IMR-90 (cell line): ENCODE data around the gene LDLRAD4. TPM values are rescaled to one million over a fixed set of nuclear protein-coding genes. Genes with fewer than 3 reads are reported as not detected.

ENCODE experiments used
- ATAC-seq: fragments of 200-7000 bp; cut with Tn5 transposase; 2 replicates; pipeline ENCODE4 v1.9.1; 2020; ENCODE audit warnings: low read depth, mild to moderate bottlenecking, moderate library complexity
- BruUV-seq: library from RNA; stranded (reverse); fragments of 400-500 nt; replicated peaks from 2 replicates; lab custom pipeline; 2021; lab: Mats Ljungman, UMichigan
- CTCF ChIA-PET: fragments of 300-600 bp; formaldehyde crosslinking; extraction: SDS; loops from one replicate; lab custom pipeline; 2021; ENCODE audit warnings: antibody characterized with exemption; lab: Yijun Ruan, JAX
- POLR2A ChIA-PET: fragments of 300-600 bp; sonication (Branson Sonifier 250); formaldehyde crosslinking; loops from one replicate; lab custom pipeline; 2022; ENCODE audit warnings: antibody characterized with exemption; ENCODE audit not compliant: unreplicated experiment; lab: Charles Lee
- DNase-seq: peaks from one replicate; pipeline ENCODE4 v3.0.0; 2013
- H2AFZ ChIP-seq: replicated peaks from 2 replicates; pipeline ENCODE3; 2013; ENCODE audit warnings: low read length, mild to moderate bottlenecking; ENCODE audit not compliant: poor library complexity
- H2AK5ac ChIP-seq: 2 replicates; pipeline ENCODE4 v1.6.1; 2013; ENCODE audit warnings: low read depth, low read length, inconsistent platforms
- H2AK9ac ChIP-seq: replicated peaks from 2 replicates; pipeline ENCODE3; 2013; ENCODE audit warnings: mild to moderate bottlenecking, low read depth, low read length, moderate library complexity; ENCODE audit not compliant: poor library complexity
- H2BK120ac ChIP-seq: 2 replicates; pipeline ENCODE4 v1.6.1; 2013; ENCODE audit warnings: low read depth, low read length, inconsistent platforms
- H2BK15ac ChIP-seq: 3 replicates; pipeline ENCODE4 v1.6.1; 2013; ENCODE audit warnings: low read depth, low read length, inconsistent platforms
- H2BK20ac ChIP-seq: 2 replicates; pipeline ENCODE4 v1.6.1; 2013; ENCODE audit warnings: low read depth, mild to moderate bottlenecking, inconsistent platforms, low read length, moderate library complexity
- H2BK5ac ChIP-seq: 2 replicates; pipeline ENCODE4 v1.6.1; 2013; ENCODE audit warnings: mild to moderate bottlenecking, low read depth, low read length, inconsistent platforms; ENCODE audit not compliant: poor library complexity, severe bottlenecking
- H3K14ac ChIP-seq: replicated peaks from 2 replicates; pipeline ENCODE4 v1.6.1; 2013; ENCODE audit warnings: low read depth, low read length, inconsistent platforms
- H3K18ac ChIP-seq: 2 replicates; pipeline ENCODE4 v1.6.1; 2013; ENCODE audit warnings: low read depth, low read length, control low read depth
- H3K23ac ChIP-seq: 2 replicates; pipeline ENCODE4 v1.6.1; 2013; ENCODE audit warnings: low read depth, low read length, inconsistent platforms
- H3K27ac ChIP-seq: 2 replicates; pipeline ENCODE4 v1.5.1; 2013; ENCODE audit warnings: mild to moderate bottlenecking, control low read depth, low read length; ENCODE audit not compliant: insufficient read depth
- H3K27me3 ChIP-seq: 2 replicates; pipeline ENCODE4 v1.6.1; 2013; ENCODE audit warnings: low read length; ENCODE audit not compliant: control insufficient read depth, insufficient read depth
- H3K36me3 ChIP-seq: 2 replicates; pipeline ENCODE4 v1.6.1; 2013; ENCODE audit warnings: low read length, mixed read lengths; ENCODE audit not compliant: control insufficient read depth, insufficient read depth
- H3K4ac ChIP-seq: 2 replicates; pipeline ENCODE4 v1.6.1; 2013; ENCODE audit warnings: low read depth, low read length, inconsistent platforms
- H3K4me1 ChIP-seq: 2 replicates; pipeline ENCODE4 v1.6.1; 2013; ENCODE audit warnings: low read length, mixed read lengths; ENCODE audit not compliant: control insufficient read depth, insufficient read depth
- H3K4me2 ChIP-seq: 2 replicates; pipeline ENCODE4 v1.6.1; 2013; ENCODE audit warnings: low read depth, mild to moderate bottlenecking, control low read depth, low read length, moderate library complexity
- H3K4me3 ChIP-seq: 2 replicates; pipeline ENCODE4 v1.5.1; 2013; ENCODE audit warnings: low read depth, mild to moderate bottlenecking, control low read depth, low read length, moderate library complexity; ENCODE audit not compliant: insufficient read depth
- H3K56ac ChIP-seq: 2 replicates; pipeline ENCODE4 v1.6.1; 2013; ENCODE audit warnings: low read length, inconsistent platforms; ENCODE audit not compliant: insufficient read depth; ENCODE audit errors: extremely low read depth
- H3K79me1 ChIP-seq, 2 experiments: 2 replicates each; pipeline ENCODE4 v1.6.1; 2013; ENCODE audit warnings: low read length in 2 of 2, inconsistent platforms in 1 of 2, low read depth in 1 of 2
- H3K9ac ChIP-seq: 2 replicates; pipeline ENCODE4 v1.6.1; 2013; ENCODE audit warnings: low read depth, low read length, control low read depth
- H3K9me1 ChIP-seq: 2 replicates; pipeline ENCODE4 v1.6.1; 2013; ENCODE audit warnings: low read length, inconsistent platforms; ENCODE audit not compliant: insufficient read depth
- H3K9me3 ChIP-seq: 2 replicates; pipeline ENCODE4 v1.6.1; 2013; ENCODE audit warnings: low read length; ENCODE audit not compliant: control insufficient read depth, insufficient read depth
- H4K20me1 ChIP-seq: 2 replicates; pipeline ENCODE4 v1.6.1; 2013; ENCODE audit warnings: low read length, inconsistent platforms; ENCODE audit not compliant: insufficient read depth
- H4K5ac ChIP-seq: 2 replicates; pipeline ENCODE4 v1.6.1; 2013; ENCODE audit warnings: mild to moderate bottlenecking, low read depth, low read length, control low read depth
- H4K8ac ChIP-seq, 2 experiments: 2 replicates each; pipeline ENCODE4 v1.6.1; 2013; ENCODE audit warnings: low read depth in 2 of 2, low read length in 2 of 2, control low read depth in 1 of 2, inconsistent platforms in 1 of 2
- H4K91ac ChIP-seq: 2 replicates; pipeline ENCODE4 v1.6.1; 2013; ENCODE audit warnings: low read depth, low read length, inconsistent platforms; ENCODE audit not compliant: insufficient read depth
- CEBPB ChIP-seq: IDR thresholded peaks from 2 replicates; pipeline ENCODE4 v1.6.1; 2012; ENCODE audit warnings: low read depth, low read length, improper control_type of control experiment
- CHD1 ChIP-seq: IDR thresholded peaks from 2 replicates; pipeline ENCODE4 v1.6.1; 2012; ENCODE audit warnings: low read depth, low read length, improper control_type of control experiment
- FOS ChIP-seq: fragments of 150-350 bp; IDR thresholded peaks from 2 replicates; pipeline ENCODE4 v1.6.1; 2016; ENCODE audit warnings: low read depth, low read length
- MAZ ChIP-seq: IDR thresholded peaks from 2 replicates; pipeline ENCODE4 v1.6.1; 2012; ENCODE audit warnings: low read depth, mild to moderate bottlenecking, low read length, improper control_type of control experiment, moderate library complexity, borderline replicate concordance
- MXI1 ChIP-seq: IDR thresholded peaks from 2 replicates; pipeline ENCODE4 v1.6.1; 2012; ENCODE audit warnings: low read depth, mild to moderate bottlenecking, low read length, moderate library complexity, borderline replicate concordance
- NFE2L2 ChIP-seq: fragments of 150-350 bp; IDR thresholded peaks from 2 replicates; pipeline ENCODE4 v1.6.1; 2016; ENCODE audit warnings: low read depth, mild to moderate bottlenecking, low read length
- POLR2A ChIP-seq: IDR thresholded peaks from 2 replicates; pipeline ENCODE4 v1.6.1; 2012; ENCODE audit warnings: mild to moderate bottlenecking, low read depth, low read length
- RAD21 ChIP-seq: IDR thresholded peaks from 2 replicates; pipeline ENCODE4 v1.6.1; 2012; ENCODE audit warnings: low read length, improper control_type of control experiment
- RCOR1 ChIP-seq: IDR thresholded peaks from 2 replicates; pipeline ENCODE4 v1.6.1; 2012; ENCODE audit warnings: mild to moderate bottlenecking, low read length, improper control_type of control experiment; ENCODE audit not compliant: insufficient replicate concordance
- RFX5 ChIP-seq: IDR thresholded peaks from 2 replicates; pipeline ENCODE4 v1.8.0; 2012; ENCODE audit warnings: low read depth, mild to moderate bottlenecking, low read length, moderate library complexity
- SMC3 ChIP-seq: fragments of 150-350 bp; IDR thresholded peaks from 2 replicates; pipeline ENCODE4 v1.6.1; 2016; ENCODE audit warnings: low read depth, mild to moderate bottlenecking, antibody characterized with exemption, low read length, moderate library complexity
- WGBS, 2 experiments: methylation state at CpG; one replicate each; pipeline versions ENCODE4 v1.1.5 to v1.1.7; 2013; ENCODE audit warnings: missing lambda C conversion rate in 2 of 2; ENCODE audit not compliant: insufficient read length in 1 of 2; ENCODE audit errors: extremely low coverage in 2 of 2; 5-methylcytosine and 5-hydroxymethylcytosine counted together
- dilution Hi-C: fragments of 300-500 bp; cut with HindIII; formaldehyde crosslinking; loops from one replicate; pipeline ENCODE4 v1.14.3; 2018; ENCODE audit warnings: low sequenced_read_pairs; ENCODE audit not compliant: unreplicated experiment
- in situ Hi-C: fragments of 300-500 bp; cut with MboI; formaldehyde crosslinking; loops from 3 replicates; pipeline ENCODE4 v1.14.3; 2019; ENCODE audit warnings: low sequenced_read_pairs, inconsistent platforms, mixed read lengths
- intact Hi-C: fragments of 100-400 bp; cut with micrococcal nuclease; formaldehyde crosslinking; loops from 2 replicates; pipeline ENCODE4 v1.10.0; 2022
- polyA plus RNA-seq, 3 experiments: library from polyadenylated mRNA; depleted of rRNA; stranded (reverse); fragments of >200 nt; gene quantifications; 2 replicates each; pipeline ENCODE4 v1.2.3, GENCODE V29; 2012; ENCODE audit warnings: low replicate concordance in 1 of 3
- total RNA-seq: library from RNA; depleted of rRNA; stranded (reverse); fragments of >200 nt; gene quantifications from 2 replicates; pipeline ENCODE4 v1.2.3, GENCODE V29; 2012
- TF ChIP-seq, protein P1 (sequence below): fragments of 150-350 bp; IDR thresholded peaks from 2 replicates; pipeline ENCODE4 v1.6.1; 2017; ENCODE audit warnings: mild to moderate bottlenecking, antibody characterized with exemption, low read length, low read depth
- TF ChIP-seq, protein P2 (sequence below): fragments of 150-350 bp; IDR thresholded peaks from 2 replicates; pipeline ENCODE4 v1.6.1; 2016; ENCODE audit warnings: low read depth, mild to moderate bottlenecking, low read length, moderate library complexity, borderline replicate concordance

Gene LDLRAD4
- total and polyA plus RNA-seq, 2 of the 4 experiments (the other 2 are of a cell fraction): not detected

DNA sequence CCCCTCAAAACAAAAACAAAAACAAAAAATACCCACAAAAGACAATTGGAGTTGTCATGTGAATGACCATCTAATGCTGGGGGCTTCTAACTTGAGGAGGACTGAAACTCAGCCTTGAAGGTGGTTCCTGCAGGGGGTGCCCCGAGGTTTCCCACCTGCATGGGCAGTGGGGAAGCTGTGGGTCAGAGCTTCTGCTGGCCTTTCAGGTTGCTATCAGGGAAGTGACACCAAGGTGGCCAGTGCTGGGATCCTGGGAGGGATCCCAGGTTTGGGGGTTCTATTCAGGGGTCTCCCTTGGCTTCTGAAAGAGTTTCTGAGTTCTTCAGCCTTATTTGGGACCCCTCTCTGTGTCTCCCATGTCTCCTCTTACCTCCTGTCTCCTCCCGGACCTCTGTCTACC lies 62.8 kb downstream of the LDLRAD4 start:
- DNase-seq: no peak
- no peak overlapping the region for H2BK15ac ChIP-seq
- no peak for ATAC-seq
- H3K9me3 ChIP-seq: no peaks in the 10 kb centered on the region
- H3K56ac ChIP-seq: no peak overlapping the region
- in situ Hi-C loops (no loop called here), dilution Hi-C loops (no loop called here), intact Hi-C loops (no loop called here)
- no peak overlapping the region for H2BK20ac ChIP-seq
- H3K4me2 ChIP-seq: no peak overlapping the region
- BruUV-seq: no TSS peak
- no peak overlapping the region for H2AFZ ChIP-seq
- no peak overlapping the region for H4K91ac ChIP-seq
- H4K5ac ChIP-seq: no peak overlapping the region
- TF ChIP-seq MXI1 (no peak), MAZ (no peak), CEBPB (no peak), FOS (no peak), RAD21 (no peak), NFE2L2 (no peak), SMC3 (no peak), CHD1 (no peak), POLR2A (no peak), RCOR1 (no peak), RFX5 (no peak)
- TF ChIP-seq, protein P1, sequence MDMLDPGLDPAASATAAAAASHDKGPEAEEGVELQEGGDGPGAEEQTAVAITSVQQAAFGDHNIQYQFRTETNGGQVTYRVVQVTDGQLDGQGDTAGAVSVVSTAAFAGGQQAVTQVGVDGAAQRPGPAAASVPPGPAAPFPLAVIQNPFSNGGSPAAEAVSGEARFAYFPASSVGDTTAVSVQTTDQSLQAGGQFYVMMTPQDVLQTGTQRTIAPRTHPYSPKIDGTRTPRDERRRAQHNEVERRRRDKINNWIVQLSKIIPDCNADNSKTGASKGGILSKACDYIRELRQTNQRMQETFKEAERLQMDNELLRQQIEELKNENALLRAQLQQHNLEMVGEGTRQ: no peak
- TF ChIP-seq, protein P2, sequence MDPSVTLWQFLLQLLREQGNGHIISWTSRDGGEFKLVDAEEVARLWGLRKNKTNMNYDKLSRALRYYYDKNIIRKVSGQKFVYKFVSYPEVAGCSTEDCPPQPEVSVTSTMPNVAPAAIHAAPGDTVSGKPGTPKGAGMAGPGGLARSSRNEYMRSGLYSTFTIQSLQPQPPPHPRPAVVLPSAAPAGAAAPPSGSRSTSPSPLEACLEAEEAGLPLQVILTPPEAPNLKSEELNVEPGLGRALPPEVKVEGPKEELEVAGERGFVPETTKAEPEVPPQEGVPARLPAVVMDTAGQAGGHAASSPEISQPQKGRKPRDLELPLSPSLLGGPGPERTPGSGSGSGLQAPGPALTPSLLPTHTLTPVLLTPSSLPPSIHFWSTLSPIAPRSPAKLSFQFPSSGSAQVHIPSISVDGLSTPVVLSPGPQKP: no peak
- CTCF ChIA-PET: no interaction called here
- no peak overlapping the region for H3K9ac ChIP-seq
- no peaks in the 10 kb centered on the region; the same call in none of the 2 replicates for H3K27me3 ChIP-seq
- H2AK5ac ChIP-seq: no peak overlapping the region
- WGBS, 2 experiments: no CpG with 5 or more reads among the region's 2 CpGs
- H3K4me3 ChIP-seq: no peak overlapping the region
- H3K27ac ChIP-seq: no peak overlapping the region
- no peaks in the 10 kb centered on the region for H4K20me1 ChIP-seq
- no peak overlapping the region for H4K8ac ChIP-seq
- no peaks in the 10 kb centered on the region for H3K79me1 ChIP-seq
- H3K14ac ChIP-seq: no peak overlapping the region
- H3K18ac ChIP-seq: no peak overlapping the region
- no peak overlapping the region for H2AK9ac ChIP-seq
- H3K9me1 ChIP-seq: no peaks in the 10 kb centered on the region
- no peak overlapping the region for H3K23ac ChIP-seq
- POLR2A ChIA-PET: no interaction called here
- H2BK120ac ChIP-seq: no peak overlapping the region
- H3K36me3 ChIP-seq: no peaks in the 10 kb centered on the region
- H3K4me1 ChIP-seq: no peaks in the 10 kb centered on the region
- H2BK5ac ChIP-seq: no peak overlapping the region
- no peak overlapping the region for H3K4ac ChIP-seq
